GM19455 (cell line): ENCODE measurements around the gene ERCC1.

Experiments
- ATAC-seq: cut with Tn5 transposase; IDR thresholded peaks from one replicate; pipeline ENCODE4 v1.9.1; 2021; ENCODE audit not compliant: unreplicated experiment

ERCC1 gene

DNA sequence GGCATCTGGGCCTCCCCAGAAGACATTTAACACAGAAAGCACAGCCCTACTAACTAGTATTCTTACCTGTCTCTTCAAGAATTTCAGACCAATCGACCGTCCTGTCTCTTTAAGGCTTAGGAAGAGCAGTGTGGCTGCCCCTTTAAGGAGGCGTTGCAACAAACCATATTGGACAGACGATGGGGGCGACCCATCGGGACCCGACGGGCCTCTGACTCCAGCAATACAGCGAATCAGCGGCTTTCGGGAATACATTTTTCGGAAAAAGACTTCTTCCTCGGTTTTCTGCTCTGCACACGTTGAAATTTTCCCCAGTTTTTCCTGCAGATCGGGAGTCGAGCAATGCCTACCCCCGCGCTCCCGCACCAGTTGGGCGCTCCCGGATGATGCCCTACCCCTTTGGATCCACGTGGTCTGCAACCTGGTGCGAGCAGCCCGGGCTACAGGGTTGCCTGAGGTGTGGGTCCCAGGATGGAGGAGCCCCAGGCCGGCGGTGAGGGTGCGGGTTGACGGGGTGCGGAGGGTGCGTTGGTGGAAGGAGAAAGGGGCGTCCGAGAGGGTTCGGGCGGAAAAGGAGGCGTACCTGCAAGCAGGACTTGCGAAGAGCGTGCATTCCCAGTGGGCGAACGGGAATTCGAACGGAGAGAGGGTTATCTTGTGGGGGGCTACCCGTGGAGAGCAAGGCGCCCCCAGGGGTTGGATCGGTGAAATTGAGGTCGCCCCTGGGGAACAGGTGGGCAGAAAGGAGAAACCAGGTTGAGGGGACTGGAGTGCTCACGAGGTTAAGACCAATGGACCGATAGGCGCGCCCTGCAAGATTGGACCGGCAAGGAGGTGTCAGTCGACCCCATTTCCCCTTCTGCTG lies 17.3 kb downstream of the ERCC1 start, which contains the start of gene POLR1G:
TSS of gene POLR1G (plus strand) at position 419 of the 865 bp plus-strand sequence. CDS start at position 472, 53 bp downstream.
- ATAC-seq: peak; percentile 72

DNA sequence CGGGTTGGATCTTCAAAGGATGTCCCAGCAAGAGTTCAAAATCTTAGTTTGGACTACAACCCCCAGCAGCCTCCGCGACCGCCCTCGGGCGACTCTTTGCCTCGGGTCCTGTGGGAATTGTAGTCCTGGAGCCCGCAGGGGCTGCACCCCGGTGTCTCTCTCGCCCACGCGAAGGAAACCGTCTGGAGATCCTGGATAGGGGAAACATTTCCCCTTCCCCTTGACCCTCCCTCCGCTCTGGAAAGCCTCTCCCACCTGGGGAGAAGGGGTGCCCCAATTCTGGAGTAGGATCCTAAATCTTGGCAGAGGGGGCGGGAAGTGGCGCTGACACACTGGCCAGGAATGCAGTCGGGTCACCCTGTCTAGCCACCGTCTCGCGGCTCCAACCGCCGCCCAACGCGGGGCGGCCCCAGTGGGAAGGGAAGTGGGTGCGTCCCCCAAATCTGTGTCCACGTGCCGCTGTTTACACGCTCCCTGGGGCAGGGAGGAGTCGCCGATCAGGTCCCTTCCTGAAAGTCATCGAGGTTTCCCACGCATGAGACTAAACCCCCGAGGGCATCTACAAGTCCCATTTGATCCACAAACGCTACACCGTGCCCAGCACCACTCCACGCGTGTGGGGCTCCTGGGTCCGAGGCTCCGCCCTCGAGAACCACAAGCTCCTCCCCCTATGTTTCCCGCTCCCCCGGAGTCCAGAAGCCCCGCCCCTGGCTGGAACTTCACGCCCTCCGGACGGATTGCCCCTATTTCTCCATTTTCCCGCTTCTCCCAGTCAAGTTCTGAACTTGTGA lies 18.1 kb downstream of the ERCC1 start:
- ATAC-seq: peak; percentile 45

GRCh38 chr19:45404557-45405434 lies 18.9 kb downstream of the ERCC1 start, which contains the start of gene PPP1R13L:
Gene PPP1R13L, minus strand, starts transcription at chr19:45405069. Its CDS starts 6,751 bp downstream, at chr19:45398318.
- ATAC-seq: no peak

DNA sequence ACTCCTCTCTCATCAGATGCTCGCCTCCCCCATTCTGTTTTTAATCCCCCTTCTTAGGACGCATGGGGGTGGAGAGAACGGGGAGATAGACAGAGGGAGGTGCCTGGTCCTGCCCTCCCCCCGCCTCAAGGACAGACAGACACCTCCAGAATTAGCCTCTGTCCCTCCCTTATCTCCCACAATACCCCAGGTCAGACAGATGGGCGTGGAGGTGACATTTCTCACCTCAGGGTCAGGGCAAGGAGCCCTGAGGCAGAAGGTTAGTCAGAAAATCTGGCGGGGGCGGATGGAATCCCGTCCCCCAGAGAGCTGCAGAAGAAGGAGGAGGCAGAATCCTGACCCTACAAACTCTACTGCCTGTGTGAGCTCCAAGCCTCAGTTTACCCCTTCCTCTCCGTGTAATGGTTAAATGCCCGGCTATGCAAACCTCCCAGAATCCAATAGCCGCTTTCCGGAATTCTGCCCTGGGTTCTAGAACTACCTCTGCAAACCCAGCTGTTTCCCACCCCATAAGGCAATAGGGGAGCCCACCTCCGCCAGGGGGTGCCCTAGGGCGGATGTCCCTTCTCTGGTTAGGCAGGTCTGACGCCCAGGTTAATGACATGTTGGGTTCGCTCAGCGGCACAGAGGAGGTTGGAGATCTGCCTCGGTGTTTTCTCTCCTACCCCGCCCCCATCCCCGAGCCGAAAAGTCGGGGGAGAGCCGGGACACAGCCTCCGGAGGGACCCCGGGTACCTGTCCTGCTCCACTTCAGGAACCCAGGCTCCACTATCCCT lies 19.7 kb downstream of the ERCC1 start:
- ATAC-seq: no peak

- ATAC-seq: no peak
These were observed 20.4 kb downstream of the ERCC1 start for GRCh38 chr19:45403272-45403671.

DNA sequence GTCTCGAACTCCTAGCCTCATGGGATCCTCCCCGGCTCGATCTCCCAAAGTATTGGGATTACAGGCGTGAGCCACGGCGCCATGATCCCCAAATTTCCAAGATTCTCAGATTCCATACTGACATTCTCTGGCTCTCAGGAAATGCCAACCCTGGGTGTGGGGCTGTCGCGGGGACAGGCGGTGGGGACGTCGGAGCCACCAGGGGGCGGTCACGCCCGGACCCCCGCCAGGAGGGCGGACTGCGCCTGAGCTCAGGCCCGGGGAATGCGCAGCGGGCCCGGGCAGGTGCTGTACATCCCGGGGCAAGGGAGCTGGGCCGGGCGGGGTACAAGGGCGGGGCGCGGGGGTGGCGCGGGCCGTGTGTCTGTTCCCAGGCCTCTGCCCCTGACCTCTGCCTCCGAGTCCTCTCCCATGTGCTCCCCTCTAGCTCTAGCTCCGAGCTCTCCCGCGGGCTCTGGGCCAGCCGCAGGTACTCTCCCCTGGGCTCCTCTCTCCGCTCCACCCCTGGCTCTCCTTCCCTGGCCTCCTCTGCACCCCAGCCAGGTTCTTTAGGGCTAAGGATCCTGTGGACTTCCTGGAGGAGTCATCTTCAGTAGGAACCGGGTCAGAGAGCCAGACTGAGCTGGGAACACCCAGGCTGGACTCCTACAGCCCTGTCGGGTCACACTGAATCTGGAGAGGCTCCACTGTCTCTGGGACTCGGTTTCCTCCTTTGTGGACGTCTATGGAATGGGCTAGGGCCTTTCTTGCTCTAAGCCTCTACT lies 21.2 kb downstream of the ERCC1 start:
- no peak for ATAC-seq

DNA sequence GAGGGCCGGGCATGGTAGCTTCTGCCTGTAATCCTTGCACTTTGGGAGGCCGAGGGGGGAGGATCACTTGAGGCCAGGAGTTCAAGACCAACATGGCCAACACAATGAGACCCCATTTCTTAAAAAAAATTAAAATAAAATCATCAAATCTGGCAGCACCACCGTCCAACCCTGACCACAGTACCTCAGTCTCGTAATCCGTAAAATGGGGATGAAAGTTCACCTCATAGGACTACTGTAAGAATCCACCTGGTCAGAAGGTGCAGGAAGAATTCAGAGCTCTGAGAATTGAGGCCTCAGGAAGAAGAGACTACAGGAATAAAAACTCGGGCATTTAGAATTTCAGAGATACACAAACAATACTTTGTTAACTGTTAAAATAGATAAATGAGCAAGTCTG lies 21.9 kb downstream of the ERCC1 start:
- ATAC-seq: no peak

DNA sequence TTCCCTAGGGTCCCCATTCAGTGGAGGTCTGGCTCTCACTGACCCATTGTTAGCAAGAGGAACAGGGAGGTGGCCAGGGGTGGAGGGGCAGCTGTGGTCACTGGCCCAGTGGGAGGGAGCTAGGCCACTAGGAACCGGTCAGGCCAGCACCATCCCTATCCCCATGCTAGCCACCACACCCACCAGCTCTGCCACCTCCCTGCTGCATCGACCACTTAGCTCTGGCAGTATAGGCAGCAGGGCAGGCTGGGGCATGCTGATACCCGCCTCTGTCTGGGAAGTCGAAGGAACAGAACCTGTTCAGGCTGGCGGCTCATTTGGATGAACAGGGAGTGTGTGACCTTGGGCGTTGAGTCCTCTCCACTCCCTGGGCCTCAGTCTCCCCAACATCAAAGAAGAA lies 23.5 kb downstream of the ERCC1 start:
- no peak for ATAC-seq

GRCh38 chr19:45395821-45396617 lies 27.7 kb downstream of the ERCC1 start:
- ATAC-seq: no peak

- ATAC-seq: no peak
These were observed 31.6 kb downstream of the ERCC1 start for GRCh38 chr19:45391871-45392665.

DNA sequence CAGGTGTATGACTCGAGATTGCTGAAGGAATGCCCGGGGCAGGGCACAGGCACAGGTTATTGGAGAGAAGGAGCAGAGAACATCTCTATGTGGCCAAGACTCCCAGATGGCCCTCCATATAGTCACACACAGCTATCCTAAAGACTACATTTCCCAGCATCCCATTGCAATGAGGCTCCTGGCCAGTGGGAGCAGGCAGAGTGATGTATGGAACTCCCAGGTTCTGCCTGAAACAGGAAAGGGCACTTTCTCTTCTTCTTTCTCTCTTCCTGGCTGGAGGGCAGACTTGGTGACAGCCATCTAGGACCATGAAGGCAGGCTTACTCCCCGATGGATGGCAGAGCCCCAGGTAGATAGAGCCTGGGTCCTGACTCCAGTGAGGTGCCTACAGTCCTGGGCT lies 32.4 kb downstream of the ERCC1 start:
- no peak for ATAC-seq

GRCh38 chr19:45385392-45386221 lies 38.1 kb downstream of the ERCC1 start:
- ATAC-seq: no peak

DNA sequence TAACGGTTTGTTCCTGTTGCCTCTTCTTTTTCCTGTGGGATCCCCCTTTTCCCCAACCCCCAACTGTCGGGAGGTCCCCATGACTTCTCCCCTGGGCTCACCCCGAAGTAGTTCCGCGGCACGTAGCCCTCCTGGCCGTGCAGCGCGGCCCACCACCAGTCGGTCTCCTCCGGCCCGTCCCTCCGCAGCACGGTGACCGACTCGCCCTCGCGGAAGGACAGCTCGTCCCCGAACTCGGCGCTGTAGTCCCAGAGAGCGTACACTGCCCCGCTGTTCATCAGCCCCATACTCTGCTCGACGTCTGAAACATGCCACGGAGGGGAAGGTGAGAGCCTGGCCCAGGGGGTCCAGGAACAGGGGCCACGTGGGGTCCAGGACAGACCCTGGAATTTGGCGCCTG lies 41.3 kb downstream of the ERCC1 start:
- no peak for ATAC-seq

DNA sequence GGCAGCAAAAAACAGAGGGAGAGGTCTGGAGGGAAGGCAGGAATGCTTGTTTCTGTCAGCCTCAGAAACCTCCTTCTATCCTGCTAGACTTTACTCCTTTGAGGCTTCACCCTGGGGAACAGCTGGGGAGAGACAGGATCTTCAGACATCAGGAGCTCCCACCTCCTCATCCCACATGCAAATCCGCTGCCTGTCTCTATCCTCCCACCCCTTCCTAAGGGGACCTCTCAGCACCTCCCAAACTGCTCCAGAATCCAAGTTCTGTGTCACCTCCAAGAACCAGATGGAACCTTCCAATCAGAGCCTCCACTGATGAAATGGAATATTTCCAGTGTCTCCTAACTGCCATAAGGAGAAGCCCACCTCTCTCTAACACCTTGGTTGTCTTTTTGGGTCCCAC lies 43.6 kb downstream of the ERCC1 start:
- ATAC-seq: no peak

- ATAC-seq: no peak
These were observed 47.5 kb downstream of the ERCC1 start for GRCh38 chr19:45376045-45376724.

- peak; percentile 93 for ATAC-seq
These were observed 53.1 kb downstream of the ERCC1 start, which contains the start of gene ERCC2 for GRCh38 chr19:45370410-45371204. Gene ERCC2, minus strand, starts transcription at chr19:45370573. Its CDS starts 33 bp downstream, at chr19:45370540.
